ENCODE measurements around the gene B4GALNT4. TPM values are rescaled to one million over a fixed set of nuclear protein-coding genes. Genes with fewer than 3 reads are reported as not detected.
"Not testable (repeated sequence)": the region's sequence is repeated elsewhere in the genome, so short reads cannot be mapped to it uniquely, and the experiment has no call there.

Gene B4GALNT4
- total RNA-seq, 1 donor, result 2.2 TPM

DNA sequence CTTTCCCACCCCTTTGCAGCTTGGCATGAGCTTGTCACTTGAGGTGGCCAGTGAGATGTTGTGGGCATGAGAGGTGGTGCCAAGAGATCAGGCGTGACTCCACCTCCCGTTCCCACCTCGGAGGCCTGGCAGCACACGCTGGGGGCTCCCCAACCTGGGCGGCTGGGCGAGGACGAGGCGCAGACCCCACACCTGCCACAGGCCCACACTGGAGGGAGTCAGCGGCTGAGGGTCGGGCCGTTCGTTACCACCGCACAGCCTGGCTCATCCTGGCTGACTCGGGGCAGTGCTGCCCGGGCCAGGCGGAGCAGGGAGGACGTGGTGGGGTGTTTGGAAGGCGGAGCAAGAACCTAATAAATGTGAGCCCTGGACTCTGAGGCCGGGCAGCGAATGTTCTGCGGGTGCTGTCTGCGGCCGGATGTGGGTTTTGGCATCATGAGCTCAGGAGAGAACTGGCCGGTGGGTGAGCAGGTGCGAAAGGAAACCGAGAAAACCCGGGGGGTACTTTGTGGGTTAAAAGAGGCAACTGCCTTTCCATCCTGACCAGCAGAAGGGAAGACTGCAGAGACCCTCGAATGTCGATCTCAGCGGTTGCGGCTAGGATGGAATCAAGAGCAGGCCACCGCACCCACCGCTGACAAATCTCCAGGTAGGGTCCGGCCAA, 38.5 kb upstream of the B4GALNT4 start:
- Histone ChIP-seq H4K20me1 (ENCODE audit: insufficient read depth, low read length) (no peaks in the 10 kb centered on the region), H3K36me3 (ENCODE audit: insufficient read depth, low read length) (no peaks in the 10 kb centered on the region), H3K27ac (ENCODE audit: low read depth, low read length) (no peak overlapping the region), H2AFZ (ENCODE audit: low read length) (no peak overlapping the region), H3K4me3 (ENCODE audit: insufficient read depth, low read length) (no peak overlapping the region), H3K79me2 (ENCODE audit: insufficient read depth, low read length) (no peaks in the 10 kb centered on the region), H3K4me1 (ENCODE audit: insufficient read depth, low read length) (peaks cover 8% of the 10 kb centered on the region), H3K4me2 (ENCODE audit: insufficient read depth, low read length) (no peak overlapping the region), H3K27me3 (ENCODE audit: insufficient read depth, low read length) (no peaks in the 10 kb centered on the region), H3K9me3 (ENCODE audit: low read depth, low read length) (no peaks in the 10 kb centered on the region)
- TF ChIP-seq CTCF (IDR thresholded peaks at IDR 0.05; ENCODE audit: extremely low read depth, low read depth, low read length), result no peak
- DNase-seq (ENCODE audit: insufficient read length, low spot score, missing footprints), result peak; percentile 45

- Histone ChIP-seq H3K27me3 (ENCODE audit: insufficient read depth, low read length) (no peaks in the 10 kb centered on the region), H4K20me1 (ENCODE audit: insufficient read depth, low read length) (no peaks in the 10 kb centered on the region), H3K4me1 (ENCODE audit: insufficient read depth, low read length) (peaks cover 8% of the 10 kb centered on the region), H2AFZ (ENCODE audit: low read length) (no peak overlapping the region), H3K79me2 (ENCODE audit: insufficient read depth, low read length) (no peaks in the 10 kb centered on the region), H3K36me3 (ENCODE audit: insufficient read depth, low read length) (no peaks in the 10 kb centered on the region), H3K27ac (ENCODE audit: low read depth, low read length) (no peak overlapping the region), H3K4me3 (ENCODE audit: insufficient read depth, low read length) (no peak overlapping the region), H3K9me3 (ENCODE audit: low read depth, low read length) (no peaks in the 10 kb centered on the region), H3K4me2 (ENCODE audit: insufficient read depth, low read length) (no peak overlapping the region)
- DNase-seq (ENCODE audit: insufficient read length, low spot score, missing footprints), result no peak
- TF ChIP-seq CTCF (IDR thresholded peaks at IDR 0.05; ENCODE audit: extremely low read depth, low read depth, low read length), result no peak
Measured at GRCh38 chr11:331358-332060, 37.8 kb upstream of the B4GALNT4 start.

GRCh38 chr11:332651-333480, 36.4 kb upstream of the B4GALNT4 start:
- no peak overlapping the region for H3K27ac ChIP-seq (ENCODE audit: low read depth, low read length)
- H3K79me2 ChIP-seq (ENCODE audit: insufficient read depth, low read length), result no peaks in the 10 kb centered on the region
- DNase-seq (ENCODE audit: insufficient read length, low spot score, missing footprints), result peak; percentile 39
- no peaks in the 10 kb centered on the region for H3K27me3 ChIP-seq (ENCODE audit: insufficient read depth, low read length)
- H2AFZ ChIP-seq (ENCODE audit: low read length), result no peak overlapping the region
- no peaks in the 10 kb centered on the region for H3K9me3 ChIP-seq (ENCODE audit: low read depth, low read length)
- H4K20me1 ChIP-seq (ENCODE audit: insufficient read depth, low read length), result no peaks in the 10 kb centered on the region
- no peaks in the 10 kb centered on the region for H3K36me3 ChIP-seq (ENCODE audit: insufficient read depth, low read length)
- H3K4me3 ChIP-seq (ENCODE audit: insufficient read depth, low read length), result no peak overlapping the region
- no peak overlapping the region for H3K4me2 ChIP-seq (ENCODE audit: insufficient read depth, low read length)
- no peak for TF ChIP-seq CTCF (IDR thresholded peaks at IDR 0.05; ENCODE audit: extremely low read depth, low read depth, low read length)
- no peaks in the 10 kb centered on the region for H3K4me1 ChIP-seq (ENCODE audit: insufficient read depth, low read length)

DNA sequence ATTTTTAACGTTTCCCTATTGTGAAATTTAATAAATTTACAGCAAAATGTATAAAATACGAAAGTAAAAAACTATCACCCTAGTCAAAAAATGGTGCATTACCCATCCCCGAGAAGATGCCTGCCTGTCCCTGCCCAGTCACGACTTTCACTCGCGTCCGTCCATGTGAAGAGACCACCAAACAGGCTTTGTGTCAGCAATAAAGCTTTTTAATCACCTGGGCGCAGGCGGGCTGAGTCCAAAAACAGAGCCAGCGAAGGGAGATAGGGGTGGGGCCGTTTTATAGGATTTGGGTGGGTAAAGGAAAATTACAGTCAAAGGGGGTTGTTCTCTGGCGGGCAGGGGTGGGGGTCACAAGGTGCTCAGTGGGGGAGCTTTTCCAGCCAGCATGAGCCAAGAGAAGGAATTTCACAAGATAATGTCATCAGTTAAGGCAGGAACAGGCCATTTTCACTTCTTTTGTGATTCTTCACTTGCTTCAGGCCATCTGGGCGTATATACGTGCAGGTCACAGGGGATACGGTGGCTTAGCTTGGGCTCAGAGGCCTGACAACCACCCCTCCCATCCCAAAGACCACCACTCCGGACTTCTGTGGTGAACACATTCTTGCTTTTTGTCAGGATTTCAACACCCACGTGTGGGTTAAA, 35.6 kb upstream of the B4GALNT4 start:
- H3K4me1 ChIP-seq (ENCODE audit: insufficient read depth, low read length); H3K27ac ChIP-seq (ENCODE audit: low read depth, low read length); H3K4me3 ChIP-seq (ENCODE audit: insufficient read depth, low read length); DNase-seq (ENCODE audit: insufficient read length, low spot score, missing footprints); H3K27me3 ChIP-seq (ENCODE audit: insufficient read depth, low read length); H3K36me3 ChIP-seq (ENCODE audit: insufficient read depth, low read length); H3K9me3 ChIP-seq (ENCODE audit: low read depth, low read length); H3K79me2 ChIP-seq (ENCODE audit: insufficient read depth, low read length); H4K20me1 ChIP-seq (ENCODE audit: insufficient read depth, low read length); H3K4me2 ChIP-seq (ENCODE audit: insufficient read depth, low read length): not testable (repeated sequence)
- H2AFZ ChIP-seq (ENCODE audit: low read length), result peak overlapping the region; percentile 32
